GM23338 (cell line): ENCODE measurements around the gene BBOF1. TPM values are rescaled to one million over a fixed set of nuclear protein-coding genes. Genes with fewer than 3 reads are reported as not detected.
A peak's percentile ranks its signal among the peaks of the same experiment; 100 is the strongest.

Experiments used
- ATAC-seq: fragments of 200-7000 bp; cut with Tn5 transposase; 3 replicates; pipeline ENCODE4 v1.9.1; 2020
- DNase-seq: peaks from one replicate; pipeline ENCODE4 v3.0.0-alpha.2; 2015; ENCODE audit warnings: low spot score
- H2AFZ ChIP-seq: fragments of 200-600 bp; sonication (generic); 2 replicates; pipeline ENCODE4 v1.8.0; 2016; ENCODE audit warnings: antibody characterized with exemption, mild to moderate bottlenecking, moderate library complexity
- H3F3A ChIP-seq: fragments of 200-600 bp; sonication (generic); replicated peaks from 2 replicates; pipeline ENCODE4 v1.8.0; 2017; ENCODE audit warnings: antibody characterized with exemption, mixed run types, low read depth
- H3K27ac ChIP-seq: fragments of 200-600 bp; sonication (generic); 2 replicates; pipeline ENCODE4 v1.6.1; 2016; ENCODE audit warnings: low read depth
- H3K27me3 ChIP-seq: fragments of 200-600 bp; sonication (generic); 2 replicates; pipeline ENCODE4 v1.8.0; 2016; ENCODE audit warnings: mild to moderate bottlenecking, mixed run types, moderate library complexity; ENCODE audit not compliant: insufficient read depth
- H3K36me3 ChIP-seq: fragments of 200-600 bp; sonication (generic); 2 replicates; pipeline ENCODE4 v1.8.0; 2016; ENCODE audit warnings: mild to moderate bottlenecking; ENCODE audit not compliant: insufficient read depth
- H3K4me1 ChIP-seq: fragments of 200-600 bp; sonication (generic); 2 replicates; pipeline ENCODE4 v1.8.0; 2016; ENCODE audit warnings: mild to moderate bottlenecking, moderate library complexity; ENCODE audit not compliant: insufficient read depth
- H3K4me2 ChIP-seq: fragments of 200-600 bp; sonication (generic); 2 replicates; pipeline ENCODE4 v1.7.1; 2017; ENCODE audit warnings: mixed run types
- H3K4me3 ChIP-seq: fragments of 200-600 bp; sonication (generic); 2 replicates; pipeline ENCODE4 v1.6.1; 2016; ENCODE audit warnings: mixed run types
- H3K79me2 ChIP-seq: fragments of 200-600 bp; sonication (generic); replicated peaks from 2 replicates; pipeline ENCODE4 v1.8.0; 2017; ENCODE audit warnings: mild to moderate bottlenecking; ENCODE audit not compliant: insufficient read depth
- H3K9me2 ChIP-seq: fragments of 200-600 bp; sonication (generic); 2 replicates; pipeline ENCODE4 v1.8.0; 2017; ENCODE audit not compliant: insufficient read depth
- H4K20me1 ChIP-seq: fragments of 200-600 bp; sonication (generic); replicated peaks from 2 replicates; pipeline ENCODE4 v1.8.0; 2017; ENCODE audit warnings: mild to moderate bottlenecking; ENCODE audit not compliant: insufficient read depth
- H3K27ac Mint-ChIP-seq: 2 replicates; pipeline ENCODE4 v1.8.0; 2020; ENCODE audit warnings: inconsistent platforms, mild to moderate bottlenecking, moderate library complexity, mixed read lengths
- H3K27me3 Mint-ChIP-seq: 3 replicates; pipeline ENCODE4 v1.8.0; 2022; ENCODE audit warnings: low read depth, mild to moderate bottlenecking, moderate library complexity, mixed read lengths, inconsistent platforms; ENCODE audit not compliant: insufficient read depth, poor library complexity
- H3K36me3 Mint-ChIP-seq: 3 replicates; pipeline ENCODE4 v1.8.0; 2021; ENCODE audit warnings: low read depth, mild to moderate bottlenecking, inconsistent platforms, moderate library complexity, mixed read lengths
- H3K4me1 Mint-ChIP-seq: 3 replicates; pipeline ENCODE4 v1.8.0; 2020; ENCODE audit warnings: mild to moderate bottlenecking, inconsistent platforms, mixed read lengths
- H3K4me3 Mint-ChIP-seq: 3 replicates; pipeline ENCODE4 v1.8.0; 2021; ENCODE audit warnings: moderate library complexity, mild to moderate bottlenecking, inconsistent platforms, mixed read lengths
- H3K9me3 Mint-ChIP-seq: 3 replicates; pipeline ENCODE4 v1.8.0; 2020; ENCODE audit warnings: moderate library complexity, mild to moderate bottlenecking, inconsistent platforms, mixed read lengths
- CREB1 ChIP-seq: fragments of 250-450 bp; sonication (Bioruptor Pico); IDR thresholded peaks from 2 replicates; pipeline ENCODE4 v1.5.0; 2020; ENCODE audit warnings: low read depth, mild to moderate bottlenecking, moderate library complexity
- CTCF ChIP-seq, 2 experiments: fragments of 200-600 bp in 1 of 2; sonication (generic) in 1 of 2; conservative IDR thresholded peaks; 2 replicates each; pipeline versions ENCODE4 v1.5.1 to v1.6.1; 2016 to 2017; ENCODE audit warnings: antibody characterized with exemption in 2 of 2, low read depth in 2 of 2, mild to moderate bottlenecking in 2 of 2, moderate library complexity in 1 of 2
- ETS1 ChIP-seq: IDR thresholded peaks from 2 replicates; pipeline ENCODE4 v1.6.1; 2016; ENCODE audit warnings: antibody characterized with exemption
- EZH2 ChIP-seq: fragments of 200-600 bp; sonication (generic); IDR thresholded peaks from one replicate; pipeline ENCODE4 v1.8.0; 2017; ENCODE audit warnings: antibody characterized with exemption, mild to moderate bottlenecking, low read depth; ENCODE audit not compliant: unreplicated experiment
- JUNB ChIP-seq: IDR thresholded peaks from one replicate; pipeline ENCODE4 v1.6.1; 2016; ENCODE audit warnings: antibody characterized with exemption; ENCODE audit not compliant: unreplicated experiment
- NANOG ChIP-seq: IDR thresholded peaks from 2 replicates; pipeline ENCODE4 v1.6.1; 2016; ENCODE audit warnings: antibody characterized with exemption, borderline replicate concordance
- POLR2AphosphoS5 ChIP-seq: IDR thresholded peaks from 2 replicates; pipeline ENCODE4 v1.6.1; 2016; ENCODE audit warnings: antibody characterized with exemption, low read depth
- REST ChIP-seq: IDR thresholded peaks from one replicate; pipeline ENCODE4 v1.6.1; 2018; ENCODE audit warnings: antibody characterized with exemption; ENCODE audit not compliant: unreplicated experiment
- STAT1 ChIP-seq: IDR thresholded peaks from one replicate; pipeline ENCODE4 v1.6.1; 2016; ENCODE audit warnings: antibody characterized with exemption; ENCODE audit not compliant: unreplicated experiment
- ZNF114 ChIP-seq: fragments of 250-450 bp; sonication (Bioruptor Pico); IDR thresholded peaks from 2 replicates; pipeline ENCODE4 v1.5.0; 2020; ENCODE audit warnings: mild to moderate bottlenecking, moderate library complexity
- polyA plus RNA-seq: library from polyadenylated mRNA; unstranded; fragments of >200 nt; fragmentation: Nextera tagmentation; extraction: Ambion mirVana; gene quantifications from 2 replicates; pipeline ENCODE4 v1.2.1, GENCODE V29; 2016
- total RNA-seq: library from RNA; depleted of rRNA; stranded (reverse); fragments of >200 nt; shearing (Covaris generic); gene quantifications from 2 replicates; pipeline ENCODE4 v1.2.3, GENCODE V29; 2014

The BBOF1 gene
- total and polyA plus RNA-seq, 2 experiments from 2014 or later = 0.24 to 0.53 TPM

- TF ChIP-seq REST (no peak), POLR2AphosphoS5 (peak; percentile 87), CREB1 (CRISPR knock-in tag) (peak; percentile 85), NANOG (no peak), EZH2 (no peak), ETS1 (0 out of 2 replicates have a peak, but pooled peaks have one; percentile 53), JUNB (no peak), CTCF (conservative IDR thresholded peaks at IDR 0.05; ENCODE audit: low read depth in 2 of 2) (peak in 1 of 2 experiments; percentile 21; a peak in 2 of 4 replicates), ZNF114 (no peak), STAT1 (no peak)
Observed at GRCh38 chr14:74084277-74085046, 65.3 kb downstream of the BBOF1 start, which contains the start of the genes ALDH6A1 and LIN52 (continued).

- Histone ChIP-seq H3K79me2 (peaks cover 50% of the 10 kb centered on the region), H3K36me3 (no peaks in the 10 kb centered on the region), H3K4me1 (peaks cover 7% of the 10 kb centered on the region), H3K27ac (peak overlapping the region; percentile 84), H3K9me2 (no peaks in the 10 kb centered on the region), H3K4me2 (peak overlapping the region; percentile 86), H3F3A (no peaks in the 10 kb centered on the region), H3K4me3 (peak overlapping the region; percentile 75), H2AFZ (no peak overlapping the region), H3K27me3 (no peaks in the 10 kb centered on the region), H4K20me1 (no peaks in the 10 kb centered on the region)
- TF ChIP-seq ETS1 (0 out of 2 replicates have a peak, but pooled peaks have one; percentile 11), ZNF114 (no peak), REST (no peak), CTCF (conservative IDR thresholded peaks at IDR 0.05; ENCODE audit: low read depth in 2 of 2) (no peak), STAT1 (no peak)
- no peaks in the 10 kb centered on the region for H3K9me3 Mint-ChIP-seq
- H3K36me3 Mint-ChIP-seq = no peaks in the 10 kb centered on the region
- peaks cover 11% of the 10 kb centered on the region for H3K4me1 Mint-ChIP-seq
- DNase-seq = peak; percentile 67
- H3K27me3 Mint-ChIP-seq = no peaks in the 10 kb centered on the region
- H3K4me3 Mint-ChIP-seq = peak overlapping the region; percentile 97
- peak overlapping the region; percentile 100 for H3K27ac Mint-ChIP-seq
- peak; percentile 9 for ATAC-seq
Observed at GRCh38 chr14:74085047-74085637, 66.0 kb downstream of the BBOF1 start.
